Adrenal gland (tissue), 5 donors: Measurements from ENCODE around the gene CREB5.

Experiments used
- POLR2A ChIP-seq, 2 donors: fragments of 450-650 bp; IDR thresholded peaks; one replicate each; pipeline ENCODE4 v1.6.1; 2017; ENCODE audit warnings: antibody characterized with exemption in 2 of 2, mild to moderate bottlenecking in 2 of 2, moderate library complexity in 1 of 2
- TF ChIP-seq, protein P1 (sequence below), 6 experiments: fragments of 450-650 bp in 4 of 6; fragments of 200-600 bp in 2 of 6; sonication (generic) in 1 of 6; IDR thresholded peaks; 1 replicate in 5 of 6; 2 replicates in 1 of 6; pipeline versions ENCODE4 v1.5.1 to v1.8.0; 2016 to 2021; ENCODE audit warnings: antibody characterized with exemption in 6 of 6, mild to moderate bottlenecking in 2 of 6, moderate library complexity in 1 of 6
- donor health status: DM: no; HTN: no; CAD: no.

DNA sequence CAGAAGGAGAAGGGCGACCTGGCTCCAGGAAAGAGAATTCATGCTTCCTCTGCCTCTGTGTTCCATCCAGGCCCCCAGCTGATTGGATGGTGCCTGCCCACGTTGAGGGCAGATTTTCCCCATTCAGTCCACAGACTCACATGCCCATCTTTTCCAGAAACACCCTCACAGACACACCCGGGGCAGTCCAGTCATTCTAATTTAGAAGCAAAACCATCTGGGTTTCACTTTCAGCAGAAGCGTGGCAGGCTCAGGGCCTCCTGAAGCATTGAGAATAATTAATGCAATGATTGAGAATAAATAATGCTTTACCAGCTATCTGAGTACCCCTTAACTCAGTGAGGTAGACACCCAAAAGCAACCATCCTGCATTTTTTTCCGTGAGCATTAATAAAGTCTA is 30.2 kb upstream of the CREB5 start:
- TF ChIP-seq, protein P1, sequence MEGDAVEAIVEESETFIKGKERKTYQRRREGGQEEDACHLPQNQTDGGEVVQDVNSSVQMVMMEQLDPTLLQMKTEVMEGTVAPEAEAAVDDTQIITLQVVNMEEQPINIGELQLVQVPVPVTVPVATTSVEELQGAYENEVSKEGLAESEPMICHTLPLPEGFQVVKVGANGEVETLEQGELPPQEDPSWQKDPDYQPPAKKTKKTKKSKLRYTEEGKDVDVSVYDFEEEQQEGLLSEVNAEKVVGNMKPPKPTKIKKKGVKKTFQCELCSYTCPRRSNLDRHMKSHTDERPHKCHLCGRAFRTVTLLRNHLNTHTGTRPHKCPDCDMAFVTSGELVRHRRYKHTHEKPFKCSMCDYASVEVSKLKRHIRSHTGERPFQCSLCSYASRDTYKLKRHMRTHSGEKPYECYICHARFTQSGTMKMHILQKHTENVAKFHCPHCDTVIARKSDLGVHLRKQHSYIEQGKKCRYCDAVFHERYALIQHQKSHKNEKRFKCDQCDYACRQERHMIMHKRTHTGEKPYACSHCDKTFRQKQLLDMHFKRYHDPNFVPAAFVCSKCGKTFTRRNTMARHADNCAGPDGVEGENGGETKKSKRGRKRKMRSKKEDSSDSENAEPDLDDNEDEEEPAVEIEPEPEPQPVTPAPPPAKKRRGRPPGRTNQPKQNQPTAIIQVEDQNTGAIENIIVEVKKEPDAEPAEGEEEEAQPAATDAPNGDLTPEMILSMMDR (IDR thresholded peaks at IDR 0.05) = no peak
- no peak for TF ChIP-seq POLR2A (IDR thresholded peaks at IDR 0.05)
